ENCODE measurements around the gene BCL11B.

BCL11B gene

DNA sequence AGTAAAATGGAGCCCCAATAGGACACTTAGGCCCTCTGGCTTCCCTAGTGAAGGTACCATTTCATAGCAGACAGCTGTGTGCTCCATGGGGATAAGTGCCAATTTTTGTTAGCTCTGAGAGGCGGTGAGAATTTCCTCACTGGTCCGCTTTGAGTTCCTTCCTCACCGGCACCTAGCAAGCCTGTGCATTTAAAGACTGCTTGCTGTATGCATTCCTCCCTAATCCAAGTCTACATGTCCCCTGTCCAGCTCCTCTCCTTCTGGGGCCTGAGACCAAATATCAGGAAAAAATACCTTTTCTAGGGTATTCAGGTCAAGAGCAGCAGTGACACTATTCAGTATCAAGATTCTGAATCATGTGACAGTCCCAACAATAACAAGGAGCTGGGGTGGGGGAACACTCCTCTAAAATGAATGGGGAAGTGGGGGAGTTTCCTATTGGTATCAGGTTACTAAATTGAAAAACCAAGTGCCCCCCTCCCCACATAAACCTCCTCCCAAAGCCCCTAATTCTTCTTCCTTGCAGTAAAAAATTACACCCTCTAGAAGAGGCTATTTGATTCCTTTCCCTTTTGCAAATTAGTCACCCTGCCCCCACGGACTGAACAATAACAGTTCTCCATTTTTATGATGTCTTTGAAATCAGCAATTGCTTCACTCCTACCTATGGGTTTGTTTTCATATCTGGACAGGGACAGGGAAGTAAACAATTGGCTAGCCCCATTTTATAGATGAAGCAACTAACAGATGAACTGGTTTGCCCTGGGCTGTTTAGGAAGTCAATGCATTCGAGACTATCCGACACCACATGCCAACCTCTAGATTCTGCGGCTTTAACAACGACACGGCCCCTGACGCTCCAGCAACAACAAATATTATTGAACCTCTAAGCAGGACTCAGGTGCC, 28.9 kb downstream of the BCL11B start:
- no peak for TF ChIP-seq ZNF70 (CRISPR knock-in tag; IDR thresholded peaks at IDR 0.05)
- no peak for TF ChIP-seq ARNTL (CRISPR knock-in tag; IDR thresholded peaks at IDR 0.05; ENCODE audit: borderline replicate concordance, low read depth)
- TF ChIP-seq, protein P1, sequence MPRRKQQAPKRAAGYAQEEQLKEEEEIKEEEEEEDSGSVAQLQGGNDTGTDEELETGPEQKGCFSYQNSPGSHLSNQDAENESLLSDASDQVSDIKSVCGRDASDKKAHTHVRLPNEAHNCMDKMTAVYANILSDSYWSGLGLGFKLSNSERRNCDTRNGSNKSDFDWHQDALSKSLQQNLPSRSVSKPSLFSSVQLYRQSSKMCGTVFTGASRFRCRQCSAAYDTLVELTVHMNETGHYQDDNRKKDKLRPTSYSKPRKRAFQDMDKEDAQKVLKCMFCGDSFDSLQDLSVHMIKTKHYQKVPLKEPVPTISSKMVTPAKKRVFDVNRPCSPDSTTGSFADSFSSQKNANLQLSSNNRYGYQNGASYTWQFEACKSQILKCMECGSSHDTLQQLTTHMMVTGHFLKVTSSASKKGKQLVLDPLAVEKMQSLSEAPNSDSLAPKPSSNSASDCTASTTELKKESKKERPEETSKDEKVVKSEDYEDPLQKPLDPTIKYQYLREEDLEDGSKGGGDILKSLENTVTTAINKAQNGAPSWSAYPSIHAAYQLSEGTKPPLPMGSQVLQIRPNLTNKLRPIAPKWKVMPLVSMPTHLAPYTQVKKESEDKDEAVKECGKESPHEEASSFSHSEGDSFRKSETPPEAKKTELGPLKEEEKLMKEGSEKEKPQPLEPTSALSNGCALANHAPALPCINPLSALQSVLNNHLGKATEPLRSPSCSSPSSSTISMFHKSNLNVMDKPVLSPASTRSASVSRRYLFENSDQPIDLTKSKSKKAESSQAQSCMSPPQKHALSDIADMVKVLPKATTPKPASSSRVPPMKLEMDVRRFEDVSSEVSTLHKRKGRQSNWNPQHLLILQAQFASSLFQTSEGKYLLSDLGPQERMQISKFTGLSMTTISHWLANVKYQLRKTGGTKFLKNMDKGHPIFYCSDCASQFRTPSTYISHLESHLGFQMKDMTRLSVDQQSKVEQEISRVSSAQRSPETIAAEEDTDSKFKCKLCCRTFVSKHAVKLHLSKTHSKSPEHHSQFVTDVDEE (CRISPR knock-in tag; IDR thresholded peaks at IDR 0.05): no peak
- no peak for TF ChIP-seq TOX (CRISPR knock-in tag; IDR thresholded peaks at IDR 0.05; ENCODE audit: borderline replicate concordance)
- no peak for TF ChIP-seq TCF4 (CRISPR knock-in tag; IDR thresholded peaks at IDR 0.05; ENCODE audit: borderline replicate concordance)
- TF ChIP-seq ZFP30 (CRISPR knock-in tag; IDR thresholded peaks at IDR 0.05): no peak
- TF ChIP-seq CSDC2 (CRISPR knock-in tag; IDR thresholded peaks at IDR 0.05): no peak
- TF ChIP-seq, protein P2, sequence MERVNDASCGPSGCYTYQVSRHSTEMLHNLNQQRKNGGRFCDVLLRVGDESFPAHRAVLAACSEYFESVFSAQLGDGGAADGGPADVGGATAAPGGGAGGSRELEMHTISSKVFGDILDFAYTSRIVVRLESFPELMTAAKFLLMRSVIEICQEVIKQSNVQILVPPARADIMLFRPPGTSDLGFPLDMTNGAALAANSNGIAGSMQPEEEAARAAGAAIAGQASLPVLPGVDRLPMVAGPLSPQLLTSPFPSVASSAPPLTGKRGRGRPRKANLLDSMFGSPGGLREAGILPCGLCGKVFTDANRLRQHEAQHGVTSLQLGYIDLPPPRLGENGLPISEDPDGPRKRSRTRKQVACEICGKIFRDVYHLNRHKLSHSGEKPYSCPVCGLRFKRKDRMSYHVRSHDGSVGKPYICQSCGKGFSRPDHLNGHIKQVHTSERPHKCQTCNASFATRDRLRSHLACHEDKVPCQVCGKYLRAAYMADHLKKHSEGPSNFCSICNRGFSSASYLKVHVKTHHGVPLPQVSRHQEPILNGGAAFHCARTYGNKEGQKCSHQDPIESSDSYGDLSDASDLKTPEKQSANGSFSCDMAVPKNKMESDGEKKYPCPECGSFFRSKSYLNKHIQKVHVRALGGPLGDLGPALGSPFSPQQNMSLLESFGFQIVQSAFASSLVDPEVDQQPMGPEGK (CRISPR knock-in tag; IDR thresholded peaks at IDR 0.05; ENCODE audit: borderline replicate concordance): no peak
- TF ChIP-seq, protein P3, sequence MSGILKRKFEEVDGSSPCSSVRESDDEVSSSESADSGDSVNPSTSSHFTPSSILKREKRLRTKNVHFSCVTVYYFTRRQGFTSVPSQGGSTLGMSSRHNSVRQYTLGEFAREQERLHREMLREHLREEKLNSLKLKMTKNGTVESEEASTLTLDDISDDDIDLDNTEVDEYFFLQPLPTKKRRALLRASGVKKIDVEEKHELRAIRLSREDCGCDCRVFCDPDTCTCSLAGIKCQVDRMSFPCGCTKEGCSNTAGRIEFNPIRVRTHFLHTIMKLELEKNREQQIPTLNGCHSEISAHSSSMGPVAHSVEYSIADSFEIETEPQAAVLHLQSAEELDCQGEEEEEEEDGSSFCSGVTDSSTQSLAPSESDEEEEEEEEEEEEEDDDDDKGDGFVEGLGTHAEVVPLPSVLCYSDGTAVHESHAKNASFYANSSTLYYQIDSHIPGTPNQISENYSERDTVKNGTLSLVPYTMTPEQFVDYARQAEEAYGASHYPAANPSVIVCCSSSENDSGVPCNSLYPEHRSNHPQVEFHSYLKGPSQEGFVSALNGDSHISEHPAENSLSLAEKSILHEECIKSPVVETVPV (CRISPR knock-in tag; IDR thresholded peaks at IDR 0.05): no peak
- TF ChIP-seq, protein P4, sequence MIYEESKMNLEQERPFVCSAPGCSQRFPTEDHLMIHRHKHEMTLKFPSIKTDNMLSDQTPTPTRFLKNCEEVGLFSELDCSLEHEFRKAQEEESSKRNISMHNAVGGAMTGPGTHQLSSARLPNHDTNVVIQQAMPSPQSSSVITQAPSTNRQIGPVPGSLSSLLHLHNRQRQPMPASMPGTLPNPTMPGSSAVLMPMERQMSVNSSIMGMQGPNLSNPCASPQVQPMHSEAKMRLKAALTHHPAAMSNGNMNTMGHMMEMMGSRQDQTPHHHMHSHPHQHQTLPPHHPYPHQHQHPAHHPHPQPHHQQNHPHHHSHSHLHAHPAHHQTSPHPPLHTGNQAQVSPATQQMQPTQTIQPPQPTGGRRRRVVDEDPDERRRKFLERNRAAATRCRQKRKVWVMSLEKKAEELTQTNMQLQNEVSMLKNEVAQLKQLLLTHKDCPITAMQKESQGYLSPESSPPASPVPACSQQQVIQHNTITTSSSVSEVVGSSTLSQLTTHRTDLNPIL (CRISPR knock-in tag; IDR thresholded peaks at IDR 0.05; ENCODE audit: low read depth): no peak
- TF ChIP-seq OSR1 (CRISPR knock-in tag; IDR thresholded peaks at IDR 0.05): no peak
- TF ChIP-seq ESRRG (CRISPR knock-in tag; IDR thresholded peaks at IDR 0.05): no peak
- TF ChIP-seq PPARA (CRISPR knock-in tag; IDR thresholded peaks at IDR 0.05; ENCODE audit: borderline replicate concordance): no peak
- no peak for TF ChIP-seq ISL1 (CRISPR knock-in tag; IDR thresholded peaks at IDR 0.05)
- TF ChIP-seq SNAI2 (CRISPR knock-in tag; IDR thresholded peaks at IDR 0.05): no peak
- no peak for TF ChIP-seq ZNF8 (CRISPR knock-in tag; IDR thresholded peaks at IDR 0.05)
- TF ChIP-seq ZNF565 (CRISPR knock-in tag; conservative IDR thresholded peaks at IDR 0.05; ENCODE audit: low read depth): no peak
- ATAC-seq: no peak

DNA sequence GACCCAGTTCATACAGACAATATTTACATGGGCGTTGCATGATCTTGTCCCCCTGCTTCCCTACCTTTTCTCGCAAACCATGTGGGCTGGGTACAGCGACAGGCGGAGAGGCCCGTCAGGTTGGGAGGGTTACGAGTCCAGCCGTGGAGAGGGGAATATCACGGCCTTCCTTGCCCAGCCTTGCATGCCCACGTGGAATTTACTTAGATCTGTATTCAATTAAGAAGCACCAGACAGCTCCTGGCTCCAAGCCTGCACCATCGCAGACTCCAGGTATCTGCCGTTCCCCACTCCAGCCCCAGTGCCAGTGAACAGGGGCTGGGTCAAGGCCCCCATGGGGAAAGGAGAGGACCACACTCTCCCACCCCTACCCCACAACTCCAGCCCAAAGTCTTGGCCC, 29.8 kb downstream of the BCL11B start:
- ATAC-seq: no peak
- TF ChIP-seq ZNF565 (CRISPR knock-in tag; conservative IDR thresholded peaks at IDR 0.05; ENCODE audit: low read depth) (no peak), ZC3H10 (CRISPR knock-in tag; IDR thresholded peaks at IDR 0.05) (no peak)
- TF ChIP-seq, protein P5, sequence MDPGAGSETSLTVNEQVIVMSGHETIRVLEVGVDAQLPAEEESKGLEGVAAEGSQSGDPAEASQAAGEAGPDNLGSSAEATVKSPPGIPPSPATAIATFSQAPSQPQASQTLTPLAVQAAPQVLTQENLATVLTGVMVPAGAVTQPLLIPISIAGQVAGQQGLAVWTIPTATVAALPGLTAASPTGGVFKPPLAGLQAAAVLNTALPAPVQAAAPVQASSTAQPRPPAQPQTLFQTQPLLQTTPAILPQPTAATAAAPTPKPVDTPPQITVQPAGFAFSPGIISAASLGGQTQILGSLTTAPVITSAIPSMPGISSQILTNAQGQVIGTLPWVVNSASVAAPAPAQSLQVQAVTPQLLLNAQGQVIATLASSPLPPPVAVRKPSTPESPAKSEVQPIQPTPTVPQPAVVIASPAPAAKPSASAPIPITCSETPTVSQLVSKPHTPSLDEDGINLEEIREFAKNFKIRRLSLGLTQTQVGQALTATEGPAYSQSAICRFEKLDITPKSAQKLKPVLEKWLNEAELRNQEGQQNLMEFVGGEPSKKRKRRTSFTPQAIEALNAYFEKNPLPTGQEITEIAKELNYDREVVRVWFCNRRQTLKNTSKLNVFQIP (CRISPR knock-in tag; IDR thresholded peaks at IDR 0.05; ENCODE audit: borderline replicate concordance, low read depth): no peak

DNA sequence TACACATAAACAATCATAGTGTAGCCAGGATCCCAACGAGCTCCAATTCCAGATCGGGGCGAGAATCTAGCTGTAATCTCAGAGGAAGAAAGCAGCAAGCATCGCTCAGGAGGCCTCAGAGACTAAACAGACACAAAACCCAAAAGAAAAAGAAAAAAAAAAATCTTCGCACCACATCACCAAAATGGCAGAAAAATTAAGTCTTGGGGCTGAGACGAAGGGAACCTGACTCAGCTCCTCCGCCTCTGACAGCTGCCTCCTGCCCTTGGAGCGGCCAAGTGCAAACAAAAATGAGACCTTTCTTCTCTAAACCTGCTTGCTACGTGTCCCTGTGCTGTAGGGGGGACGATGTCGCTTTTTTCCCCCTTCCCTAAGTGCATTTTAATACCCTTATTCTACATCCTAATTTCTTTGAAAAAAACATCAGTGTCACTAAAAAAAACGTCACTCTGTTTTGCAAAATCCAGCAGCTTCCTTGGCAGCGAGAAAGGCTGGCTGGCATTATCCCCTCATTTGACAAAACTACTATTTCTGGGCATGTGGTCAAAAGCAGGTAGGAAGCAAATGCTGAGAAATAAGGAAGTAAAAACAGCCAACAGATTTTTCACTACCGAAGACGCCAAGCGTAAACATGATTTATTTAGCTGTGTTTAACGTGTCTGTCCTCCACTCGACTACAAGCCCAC, 30.5 kb downstream of the BCL11B start:
- no peak for ATAC-seq
- TF ChIP-seq, protein P2 (CRISPR knock-in tag; IDR thresholded peaks at IDR 0.05; ENCODE audit: borderline replicate concordance): no peak
- TF ChIP-seq RARB (CRISPR knock-in tag; IDR thresholded peaks at IDR 0.05) (no peak), ZNF70 (CRISPR knock-in tag; IDR thresholded peaks at IDR 0.05) (no peak), TCF4 (CRISPR knock-in tag; IDR thresholded peaks at IDR 0.05; ENCODE audit: borderline replicate concordance) (no peak), ZFP30 (CRISPR knock-in tag; IDR thresholded peaks at IDR 0.05) (no peak), OSR1 (CRISPR knock-in tag; IDR thresholded peaks at IDR 0.05) (no peak), ARNTL (CRISPR knock-in tag; IDR thresholded peaks at IDR 0.05; ENCODE audit: borderline replicate concordance, low read depth) (no peak), CSDC2 (CRISPR knock-in tag; IDR thresholded peaks at IDR 0.05) (no peak), ZC3H10 (CRISPR knock-in tag; IDR thresholded peaks at IDR 0.05) (no peak), ZNF8 (CRISPR knock-in tag; IDR thresholded peaks at IDR 0.05) (no peak)
- TF ChIP-seq, protein P1 (CRISPR knock-in tag; IDR thresholded peaks at IDR 0.05): no peak
